ENCODE results near the gene TMEM138.

The TMEM138 gene

GRCh38 chr11:61350803-61351202 is 11.4 kb upstream of the TMEM138 start:
- H3K27ac ChIP-seq (ENCODE audit: low read length): no peak overlapping the region
- no peak overlapping the region for H2AFZ ChIP-seq (ENCODE audit: low read depth, low read length)
- H3K36me3 ChIP-seq (replicated peaks; ENCODE audit: low read depth, low read length): peaks cover 85% of the 10 kb centered on the region
- no peak overlapping the region for H3K4me3 ChIP-seq (ENCODE audit: low read length)
- 0 out of 2 replicates have a peak, but pooled peaks cover 4% of the 10 kb centered on the region for H4K20me1 ChIP-seq (ENCODE audit: insufficient read depth, low read length)
- no peak overlapping the region for H3K9ac ChIP-seq (ENCODE audit: low read length)
- no peak for TF ChIP-seq EZH2phosphoT487 (IDR thresholded peaks at IDR 0.05; ENCODE audit: low read depth)
- no peak for TF ChIP-seq CTCF (IDR thresholded peaks at IDR 0.05; ENCODE audit: low read depth, low read length)
- no peaks in the 10 kb centered on the region for H3K9me3 ChIP-seq (ENCODE audit: insufficient read depth, low read length)
- no peak overlapping the region for H3K4me2 ChIP-seq (ENCODE audit: low read length)
- peaks cover 22% of the 10 kb centered on the region for H3K4me1 ChIP-seq (ENCODE audit: low read length)
- H3K79me2 ChIP-seq (ENCODE audit: low read length): peaks cover 33% of the 10 kb centered on the region
- no peaks in the 10 kb centered on the region for H3K27me3 ChIP-seq (ENCODE audit: low read depth, low read length)

- H3K4me1 ChIP-seq (ENCODE audit: low read length): peaks cover 34% of the 10 kb centered on the region
- 0 out of 2 replicates have a peak, but pooled peaks cover under 1% of the 10 kb centered on the region for H4K20me1 ChIP-seq (ENCODE audit: insufficient read depth, low read length)
- no peak overlapping the region for H3K27ac ChIP-seq (ENCODE audit: low read length)
- TF ChIP-seq CTCF (IDR thresholded peaks at IDR 0.05; ENCODE audit: low read depth, low read length) (no peak), EZH2phosphoT487 (IDR thresholded peaks at IDR 0.05; ENCODE audit: low read depth) (no peak)
- H3K4me3 ChIP-seq (ENCODE audit: low read length): no peak overlapping the region
- H3K9ac ChIP-seq (ENCODE audit: low read length): no peak overlapping the region
- H3K4me2 ChIP-seq (ENCODE audit: low read length): no peak overlapping the region
- no peaks in the 10 kb centered on the region for H3K27me3 ChIP-seq (ENCODE audit: low read depth, low read length)
- peaks cover 73% of the 10 kb centered on the region for H3K36me3 ChIP-seq (replicated peaks; ENCODE audit: low read depth, low read length)
- no peak overlapping the region for H2AFZ ChIP-seq (ENCODE audit: low read depth, low read length)
- H3K79me2 ChIP-seq (ENCODE audit: low read length): peaks cover 41% of the 10 kb centered on the region
- H3K9me3 ChIP-seq (ENCODE audit: insufficient read depth, low read length): no peaks in the 10 kb centered on the region
These were observed 10.1 kb upstream of the TMEM138 start for GRCh38 chr11:61352038-61352437.

- Histone ChIP-seq H3K4me3 (ENCODE audit: low read length) (no peak overlapping the region), H3K4me1 (ENCODE audit: low read length) (peaks cover 48% of the 10 kb centered on the region), H4K20me1 (ENCODE audit: insufficient read depth, low read length) (no peaks in the 10 kb centered on the region), H3K9ac (ENCODE audit: low read length) (no peak overlapping the region), H3K79me2 (ENCODE audit: low read length) (peaks cover 42% of the 10 kb centered on the region), H3K9me3 (ENCODE audit: insufficient read depth, low read length) (no peaks in the 10 kb centered on the region), H3K27ac (ENCODE audit: low read length) (peak overlapping the region; percentile 20; the same call in 1 of the 2 replicates), H3K36me3 (replicated peaks; ENCODE audit: low read depth, low read length) (peaks cover 61% of the 10 kb centered on the region), H2AFZ (ENCODE audit: low read depth, low read length) (no peak overlapping the region), H3K4me2 (ENCODE audit: low read length) (peak overlapping the region; percentile 5; the same call in 1 of the 2 replicates), H3K27me3 (ENCODE audit: low read depth, low read length) (no peaks in the 10 kb centered on the region)
- TF ChIP-seq EZH2phosphoT487 (IDR thresholded peaks at IDR 0.05; ENCODE audit: low read depth) (no peak), CTCF (IDR thresholded peaks at IDR 0.05; ENCODE audit: low read depth, low read length) (no peak)
These were observed 8.8 kb upstream of the TMEM138 start for GRCh38 chr11:61353131-61354067.

GRCh38 chr11:61354208-61354607 is 8.0 kb upstream of the TMEM138 start:
- H3K4me2 ChIP-seq (ENCODE audit: low read length): peak overlapping the region; percentile 5; the same call in 1 of the 2 replicates
- H2AFZ ChIP-seq (ENCODE audit: low read depth, low read length): no peak overlapping the region
- H3K9me3 ChIP-seq (ENCODE audit: insufficient read depth, low read length): no peaks in the 10 kb centered on the region
- peaks cover 56% of the 10 kb centered on the region for H3K4me1 ChIP-seq (ENCODE audit: low read length)
- peaks cover 58% of the 10 kb centered on the region for H3K36me3 ChIP-seq (replicated peaks; ENCODE audit: low read depth, low read length)
- no peaks in the 10 kb centered on the region for H4K20me1 ChIP-seq (ENCODE audit: insufficient read depth, low read length)
- no peaks in the 10 kb centered on the region for H3K27me3 ChIP-seq (ENCODE audit: low read depth, low read length)
- TF ChIP-seq EZH2phosphoT487 (IDR thresholded peaks at IDR 0.05; ENCODE audit: low read depth): no peak
- TF ChIP-seq CTCF (IDR thresholded peaks at IDR 0.05; ENCODE audit: low read depth, low read length): no peak
- H3K27ac ChIP-seq (ENCODE audit: low read length): peak overlapping the region; percentile 20; the same call in 1 of the 2 replicates
- H3K9ac ChIP-seq (ENCODE audit: low read length): no peak overlapping the region
- peaks cover 50% of the 10 kb centered on the region for H3K79me2 ChIP-seq (ENCODE audit: low read length)
- H3K4me3 ChIP-seq (ENCODE audit: low read length): no peak overlapping the region
